ENCODE measurements around the gene CST9L. TPM values are rescaled to one million over a fixed set of nuclear protein-coding genes. Genes with fewer than 3 reads are reported as not detected.

The CST9L gene
- total and polyA plus RNA-seq, 2 experiments from 2014 or later: not detected

DNA sequence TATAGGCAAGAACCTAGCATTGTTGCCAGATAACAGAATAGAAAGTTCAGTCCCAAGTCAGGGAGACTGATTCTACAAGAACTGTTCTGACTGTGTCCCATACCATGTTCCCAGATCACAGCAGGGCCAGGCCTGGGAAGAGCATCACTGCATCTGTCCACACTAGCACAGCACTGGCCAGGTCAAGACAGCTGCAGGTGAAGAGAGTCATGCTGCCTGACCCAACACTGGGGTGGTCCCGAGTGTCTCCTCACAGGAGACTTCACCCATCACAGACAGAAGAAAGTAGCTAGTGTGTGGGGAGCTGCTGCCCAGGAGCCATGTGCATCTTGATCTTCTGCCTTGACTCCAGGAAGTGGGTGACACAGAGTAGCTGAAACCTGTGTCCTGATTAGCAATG is 1.3 kb upstream of the CST9L start:
- TF ChIP-seq EZH2 (IDR thresholded peaks at IDR 0.05; ENCODE audit: borderline replicate concordance): no peak
- TF ChIP-seq, protein P1, sequence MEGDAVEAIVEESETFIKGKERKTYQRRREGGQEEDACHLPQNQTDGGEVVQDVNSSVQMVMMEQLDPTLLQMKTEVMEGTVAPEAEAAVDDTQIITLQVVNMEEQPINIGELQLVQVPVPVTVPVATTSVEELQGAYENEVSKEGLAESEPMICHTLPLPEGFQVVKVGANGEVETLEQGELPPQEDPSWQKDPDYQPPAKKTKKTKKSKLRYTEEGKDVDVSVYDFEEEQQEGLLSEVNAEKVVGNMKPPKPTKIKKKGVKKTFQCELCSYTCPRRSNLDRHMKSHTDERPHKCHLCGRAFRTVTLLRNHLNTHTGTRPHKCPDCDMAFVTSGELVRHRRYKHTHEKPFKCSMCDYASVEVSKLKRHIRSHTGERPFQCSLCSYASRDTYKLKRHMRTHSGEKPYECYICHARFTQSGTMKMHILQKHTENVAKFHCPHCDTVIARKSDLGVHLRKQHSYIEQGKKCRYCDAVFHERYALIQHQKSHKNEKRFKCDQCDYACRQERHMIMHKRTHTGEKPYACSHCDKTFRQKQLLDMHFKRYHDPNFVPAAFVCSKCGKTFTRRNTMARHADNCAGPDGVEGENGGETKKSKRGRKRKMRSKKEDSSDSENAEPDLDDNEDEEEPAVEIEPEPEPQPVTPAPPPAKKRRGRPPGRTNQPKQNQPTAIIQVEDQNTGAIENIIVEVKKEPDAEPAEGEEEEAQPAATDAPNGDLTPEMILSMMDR (IDR thresholded peaks at IDR 0.05; ENCODE audit: poor library complexity): no peak
- no peak for TF ChIP-seq EZH2phosphoT487 (IDR thresholded peaks at IDR 0.05; ENCODE audit: low read depth, severe bottlenecking, unreplicated experiment)
- no peaks in the 10 kb centered on the region for H3K9me2 ChIP-seq (replicated peaks; ENCODE audit: insufficient read depth)
- DNase-seq (ENCODE audit: low spot score): no peak
- H4K20me1 ChIP-seq (ENCODE audit: insufficient read depth, poor library complexity, severe bottlenecking): no peaks in the 10 kb centered on the region
- H3K4me2 ChIP-seq: no peak overlapping the region
- H2AFZ ChIP-seq: no peak overlapping the region
- no peaks in the 10 kb centered on the region for H3K79me2 ChIP-seq
- H3K4me1 ChIP-seq (ENCODE audit: insufficient read depth): no peaks in the 10 kb centered on the region
- H3K27me3 ChIP-seq: no peaks in the 10 kb centered on the region
- no peak overlapping the region for H3K4me3 ChIP-seq
- WGBS (ENCODE audit: low lambda C conversion rate, missing lambda C conversion rate): 100% methylated on average over 1 of the region's 1 CpG
- H3K36me3 ChIP-seq (replicated peaks; ENCODE audit: insufficient read depth, low read depth): no peaks in the 10 kb centered on the region
- no peaks in the 10 kb centered on the region for H3K9me3 ChIP-seq (ENCODE audit: low read depth)
- H3K27ac ChIP-seq: no peak overlapping the region

DNA sequence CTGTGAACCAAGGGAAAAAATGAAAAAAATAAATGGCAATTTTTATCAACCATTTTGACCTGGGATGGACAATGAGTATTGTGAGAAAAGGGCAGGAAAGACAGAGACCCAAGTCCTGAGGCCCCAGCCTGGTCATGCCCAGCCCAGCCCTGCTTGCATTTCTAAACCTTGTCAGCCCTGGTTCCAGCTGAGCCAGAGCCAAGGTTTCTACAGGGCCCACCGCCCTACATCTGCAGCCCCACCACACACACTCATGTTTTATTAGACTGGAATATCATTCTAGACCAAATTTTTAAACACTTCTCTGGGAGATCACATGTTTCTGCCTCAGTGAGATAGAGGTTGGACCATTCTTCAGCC is 667 bp upstream of the CST9L start:
- 85% methylated on average over 1 of the region's 1 CpG for WGBS (ENCODE audit: low lambda C conversion rate, missing lambda C conversion rate)
- Histone ChIP-seq H3K79me2 (no peaks in the 10 kb centered on the region), H2AFZ (no peak overlapping the region), H3K9me3 (ENCODE audit: low read depth) (no peaks in the 10 kb centered on the region), H3K4me1 (ENCODE audit: insufficient read depth) (no peaks in the 10 kb centered on the region), H3K36me3 (replicated peaks; ENCODE audit: insufficient read depth, low read depth) (no peaks in the 10 kb centered on the region), H3K4me3 (no peak overlapping the region), H3K27ac (no peak overlapping the region), H4K20me1 (ENCODE audit: insufficient read depth, poor library complexity, severe bottlenecking) (no peaks in the 10 kb centered on the region), H3K9me2 (replicated peaks; ENCODE audit: insufficient read depth) (no peaks in the 10 kb centered on the region), H3K27me3 (no peaks in the 10 kb centered on the region), H3K4me2 (no peak overlapping the region)
- TF ChIP-seq, protein P1 (IDR thresholded peaks at IDR 0.05; ENCODE audit: poor library complexity): no peak
- TF ChIP-seq EZH2 (IDR thresholded peaks at IDR 0.05; ENCODE audit: borderline replicate concordance) (no peak), EZH2phosphoT487 (IDR thresholded peaks at IDR 0.05; ENCODE audit: low read depth, severe bottlenecking, unreplicated experiment) (no peak)
- no peak for DNase-seq (ENCODE audit: low spot score)

DNA sequence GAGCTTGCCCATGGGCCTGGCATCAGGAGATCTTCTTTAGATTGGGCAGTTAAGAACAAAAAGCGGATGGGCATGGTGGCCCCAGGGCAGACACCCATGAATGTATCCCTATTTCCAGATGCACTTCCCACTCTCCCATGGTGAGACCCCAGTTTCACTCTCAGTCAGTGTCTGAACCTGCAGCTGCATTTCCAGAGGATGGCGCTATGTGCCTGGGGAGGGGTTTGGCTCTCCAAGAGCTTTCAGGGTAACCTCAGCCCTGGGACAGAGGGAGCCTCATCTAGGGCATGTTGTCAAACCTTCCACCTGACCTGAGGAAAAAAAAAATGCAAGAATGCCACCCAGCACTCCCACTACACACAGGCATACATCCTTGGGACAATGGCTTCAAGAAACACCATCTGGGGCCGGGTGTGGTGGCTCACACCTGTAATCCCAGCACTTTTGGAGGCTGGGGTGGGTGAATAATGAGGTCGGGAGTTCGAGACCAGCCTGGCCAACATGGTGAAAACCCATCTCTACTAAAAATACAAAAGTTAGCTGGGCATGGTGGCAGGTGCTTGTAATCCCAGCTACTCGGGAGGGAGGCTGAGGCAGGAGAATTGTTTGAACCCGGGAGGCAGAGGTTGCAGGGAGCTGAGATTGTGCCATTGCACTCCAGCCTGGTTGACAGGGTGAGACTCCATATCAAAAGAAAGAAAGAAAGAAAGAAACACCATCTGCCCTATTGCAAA is 1.9 kb downstream of the CST9L start:
- Histone ChIP-seq H3K27me3 (no peaks in the 10 kb centered on the region), H3K4me2 (no peak overlapping the region), H4K20me1 (ENCODE audit: insufficient read depth, poor library complexity, severe bottlenecking) (no peaks in the 10 kb centered on the region), H2AFZ (no peak overlapping the region), H3K79me2 (no peaks in the 10 kb centered on the region), H3K27ac (no peak overlapping the region), H3K4me1 (ENCODE audit: insufficient read depth) (no peaks in the 10 kb centered on the region), H3K36me3 (replicated peaks; ENCODE audit: insufficient read depth, low read depth) (no peaks in the 10 kb centered on the region), H3K9me3 (ENCODE audit: low read depth) (no peaks in the 10 kb centered on the region), H3K9me2 (replicated peaks; ENCODE audit: insufficient read depth) (no peaks in the 10 kb centered on the region), H3K4me3 (no peak overlapping the region)
- WGBS (ENCODE audit: low lambda C conversion rate, missing lambda C conversion rate): 91% methylated on average over 7 of the region's 7 CpGs
- no peak for DNase-seq (ENCODE audit: low spot score)
- TF ChIP-seq, protein P1 (IDR thresholded peaks at IDR 0.05; ENCODE audit: poor library complexity): no peak
- no peak for TF ChIP-seq EZH2phosphoT487 (IDR thresholded peaks at IDR 0.05; ENCODE audit: low read depth, severe bottlenecking, unreplicated experiment)
- TF ChIP-seq EZH2 (IDR thresholded peaks at IDR 0.05; ENCODE audit: borderline replicate concordance): no peak

All from hepatocyte (in vitro differentiated cells).